Activated T-helper 17 cell treated with anti-CD3 and anti-CD28 coated beads, Interleukin-2, amount 50 U/mL, for 72 hours (primary cell): ENCODE results near the gene IL5. TPM values are rescaled to one million over a fixed set of nuclear protein-coding genes. Genes with fewer than 3 reads are reported as not detected.
"Not testable (repeated sequence)": the region's sequence is repeated elsewhere in the genome, so short reads cannot be mapped to it uniquely, and the experiment has no call there.

Source experiments
- ATAC-seq: fragments of 150-1000 bp; cut with Tn5 transposase; replicated peaks from 2 replicates; pipeline ENCODE4 v1.10.0; 2021; ENCODE audit warnings: mild to moderate bottlenecking, moderate library complexity
- H3K27ac Mint-ChIP-seq: one replicate; pipeline ENCODE4 v1.8.0; 2022; ENCODE audit warnings: mixed read lengths
- H3K27me3 Mint-ChIP-seq: one replicate; pipeline ENCODE4 v1.8.0; 2022; ENCODE audit warnings: mixed read lengths
- H3K36me3 Mint-ChIP-seq: one replicate; pipeline ENCODE4 v1.8.0; 2022; ENCODE audit warnings: low read depth, mild to moderate bottlenecking, mixed read lengths
- H3K4me1 Mint-ChIP-seq: one replicate; pipeline ENCODE4 v1.8.0; 2022; ENCODE audit warnings: mixed read lengths
- H3K4me3 Mint-ChIP-seq: one replicate; pipeline ENCODE4 v1.8.0; 2022; ENCODE audit warnings: mild to moderate bottlenecking, mixed read lengths
- H3K9me3 Mint-ChIP-seq: one replicate; pipeline ENCODE4 v1.8.0; 2022; ENCODE audit warnings: mixed read lengths
- total RNA-seq, 2 donors: library from RNA; stranded (reverse); gene quantifications; one replicate each; pipeline ENCODE4 v1.2.3, GENCODE V29; 2022

The IL5 gene
- total RNA-seq, 2 donors from 2014 or later: not detected

DNA sequence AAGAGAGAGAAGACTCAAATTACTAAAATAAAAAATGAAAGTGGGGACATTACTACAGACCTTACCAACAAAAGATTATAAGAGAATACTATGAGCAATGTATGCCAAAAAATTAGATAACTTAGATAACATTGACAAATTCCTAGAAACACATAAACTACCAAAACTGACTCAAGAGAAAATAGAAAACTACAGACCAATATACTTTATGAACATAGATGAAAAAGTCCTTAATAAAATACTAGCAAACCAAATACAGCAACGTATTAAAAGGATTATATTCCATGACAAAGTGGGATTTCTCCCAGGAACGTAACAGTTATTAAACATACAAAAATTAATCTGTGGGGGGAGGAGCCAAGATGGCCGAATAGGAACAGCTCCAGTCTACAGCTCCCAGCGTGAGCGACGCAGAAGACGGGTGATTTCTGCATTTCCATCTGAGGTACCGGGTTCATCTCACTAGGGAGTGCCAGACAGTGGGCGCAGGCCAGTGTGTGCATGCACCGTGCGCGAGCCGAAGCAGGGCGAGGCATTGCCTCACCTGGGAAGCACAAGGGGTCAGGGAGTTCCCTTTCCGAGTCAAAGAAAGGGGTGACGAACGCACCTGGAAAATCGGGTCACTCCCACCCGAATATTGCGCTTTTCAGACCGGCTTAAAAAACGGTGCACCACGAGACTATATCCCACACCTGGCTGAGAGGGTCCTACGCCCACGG lies 29.5 kb downstream of the IL5 start:
- not testable (repeated sequence) for H3K27me3 Mint-ChIP-seq, H3K4me1 Mint-ChIP-seq, H3K36me3 Mint-ChIP-seq, H3K27ac Mint-ChIP-seq, H3K4me3 Mint-ChIP-seq, ATAC-seq, H3K9me3 Mint-ChIP-seq

DNA sequence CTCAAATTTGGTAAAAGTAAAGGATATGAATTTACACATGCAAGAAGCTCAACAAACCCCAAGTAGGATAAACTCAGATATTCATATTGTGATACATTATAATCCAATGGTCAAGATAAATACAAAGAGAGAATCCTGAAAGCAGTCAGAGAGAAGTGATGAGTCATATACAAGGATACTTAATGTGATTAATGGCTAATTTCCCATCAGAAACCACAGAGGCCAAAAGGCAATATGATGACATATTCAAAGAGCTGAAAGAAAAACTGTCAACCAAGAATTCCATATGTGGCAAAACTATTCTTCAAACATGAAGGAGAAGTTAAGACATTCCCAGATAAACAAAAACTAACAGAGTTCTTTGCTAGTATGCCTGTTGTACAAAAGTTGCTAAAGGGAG lies 33.2 kb downstream of the IL5 start:
- Mint-ChIP-seq H3K4me1 (no peaks in the 10 kb centered on the region), H3K4me3 (no peak overlapping the region), H3K9me3 (peaks cover 4% of the 10 kb centered on the region), H3K27ac (no peak overlapping the region), H3K27me3 (peaks cover 23% of the 10 kb centered on the region), H3K36me3 (no peaks in the 10 kb centered on the region)
- no peak for ATAC-seq

DNA sequence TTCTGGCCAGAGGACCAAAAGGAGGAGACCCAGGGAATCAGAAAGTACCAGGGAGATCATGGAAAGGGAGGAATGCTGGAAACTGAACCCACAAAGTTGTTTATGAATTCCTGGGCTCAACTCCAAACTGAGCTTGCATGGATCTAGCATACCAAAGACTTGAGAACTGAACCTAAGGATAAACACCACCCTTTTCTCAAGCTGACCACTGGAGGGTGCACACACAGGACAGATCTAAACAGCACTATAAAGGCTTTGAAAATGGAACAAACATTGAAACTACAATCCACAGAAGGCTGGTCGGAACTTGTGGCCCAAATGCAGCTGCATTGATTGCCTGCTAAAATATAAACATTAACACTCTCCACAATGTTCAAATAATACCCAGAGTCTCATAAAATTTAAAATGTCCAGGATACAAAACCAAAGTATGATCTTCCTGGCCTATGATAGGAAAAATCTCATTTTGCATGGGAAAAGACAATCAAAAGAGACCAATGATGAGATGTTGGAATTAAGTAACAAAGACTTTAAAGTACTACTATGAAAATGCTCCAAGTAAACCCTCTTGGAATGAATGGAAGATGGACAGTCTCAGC lies 37.1 kb downstream of the IL5 start:
- H3K4me3 Mint-ChIP-seq: no peak overlapping the region
- peak; percentile 54 for ATAC-seq
- H3K4me1 Mint-ChIP-seq: no peaks in the 10 kb centered on the region
- H3K9me3 Mint-ChIP-seq: peaks cover 4% of the 10 kb centered on the region
- H3K27ac Mint-ChIP-seq: no peak overlapping the region
- H3K36me3 Mint-ChIP-seq: no peaks in the 10 kb centered on the region
- peaks cover 23% of the 10 kb centered on the region for H3K27me3 Mint-ChIP-seq

DNA sequence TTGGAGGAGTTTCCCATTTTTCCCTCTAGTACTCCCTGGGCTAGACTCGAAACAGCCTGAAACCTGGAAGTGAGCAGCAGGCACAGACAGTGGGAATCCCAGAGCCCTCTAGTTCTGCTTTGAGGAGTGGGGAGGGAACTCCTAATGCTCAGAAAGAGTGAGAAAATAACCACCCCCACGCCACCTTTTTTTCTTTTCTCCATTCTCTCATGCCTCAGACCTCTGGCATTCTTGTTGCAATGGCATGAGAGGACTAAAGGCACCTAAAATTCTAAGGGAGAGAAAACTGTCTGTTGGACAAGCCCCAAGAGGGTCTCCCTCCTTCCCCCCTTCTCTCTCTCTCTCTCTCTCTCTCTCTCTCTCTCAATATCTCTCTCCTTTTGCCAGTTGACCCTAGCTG lies 37.7 kb downstream of the IL5 start:
- ATAC-seq: no peak
- H3K27me3 Mint-ChIP-seq: peaks cover 23% of the 10 kb centered on the region
- H3K4me3 Mint-ChIP-seq: no peak overlapping the region
- H3K4me1 Mint-ChIP-seq: no peaks in the 10 kb centered on the region
- H3K36me3 Mint-ChIP-seq: no peaks in the 10 kb centered on the region
- H3K9me3 Mint-ChIP-seq: peaks cover 4% of the 10 kb centered on the region
- H3K27ac Mint-ChIP-seq: no peak overlapping the region

DNA sequence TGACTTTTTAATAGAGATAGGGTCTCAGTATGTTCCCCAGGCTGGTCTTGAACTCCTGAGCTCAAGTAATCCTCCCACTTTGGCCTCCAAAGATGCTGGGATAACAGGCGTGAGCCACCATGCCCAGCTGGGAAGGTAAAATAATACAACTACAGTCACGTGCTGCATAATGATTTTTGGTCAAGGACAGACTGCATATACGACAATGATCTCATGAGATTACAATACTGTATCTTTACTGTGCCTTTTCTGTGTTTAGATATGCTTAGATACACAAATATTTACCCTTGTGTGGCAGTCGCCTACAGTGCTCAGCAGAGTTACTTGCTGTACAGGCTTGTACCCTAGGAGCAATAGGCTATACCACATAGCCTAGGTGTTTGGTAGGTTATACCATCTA lies 38.6 kb downstream of the IL5 start:
- no peaks in the 10 kb centered on the region for H3K4me1 Mint-ChIP-seq

DNA sequence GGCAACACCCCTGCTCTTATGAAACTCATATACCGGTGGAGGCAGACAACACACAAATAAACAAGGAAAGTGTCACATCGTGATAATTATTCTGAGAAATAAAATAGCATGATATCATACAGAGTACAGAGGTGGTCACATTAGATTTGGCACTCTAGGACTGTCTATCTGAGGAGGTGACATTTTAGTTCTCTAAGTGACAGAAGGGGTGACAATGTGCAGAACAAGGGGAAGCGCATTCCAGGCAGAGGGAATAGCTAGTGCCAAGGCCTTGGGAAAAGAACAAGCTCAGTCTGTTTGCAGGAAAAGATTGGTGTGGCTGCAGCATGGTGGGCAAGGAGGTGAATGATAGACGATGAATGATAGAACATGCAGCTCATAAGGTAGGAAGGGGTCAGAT lies 40.1 kb downstream of the IL5 start:
- Mint-ChIP-seq H3K27me3 (peaks cover 19% of the 10 kb centered on the region), H3K4me3 (no peak overlapping the region), H3K27ac (no peak overlapping the region), H3K36me3 (no peaks in the 10 kb centered on the region), H3K9me3 (no peaks in the 10 kb centered on the region), H3K4me1 (no peaks in the 10 kb centered on the region)
- no peak for ATAC-seq

More for the DNA sequence above, 38.6 kb downstream of the IL5 start:
- no peak for ATAC-seq
- no peaks in the 10 kb centered on the region for H3K36me3 Mint-ChIP-seq
- no peak overlapping the region for H3K27ac Mint-ChIP-seq
- H3K27me3 Mint-ChIP-seq: peaks cover 21% of the 10 kb centered on the region
- H3K4me3 Mint-ChIP-seq: no peak overlapping the region
- H3K9me3 Mint-ChIP-seq: peaks cover 2% of the 10 kb centered on the region

DNA sequence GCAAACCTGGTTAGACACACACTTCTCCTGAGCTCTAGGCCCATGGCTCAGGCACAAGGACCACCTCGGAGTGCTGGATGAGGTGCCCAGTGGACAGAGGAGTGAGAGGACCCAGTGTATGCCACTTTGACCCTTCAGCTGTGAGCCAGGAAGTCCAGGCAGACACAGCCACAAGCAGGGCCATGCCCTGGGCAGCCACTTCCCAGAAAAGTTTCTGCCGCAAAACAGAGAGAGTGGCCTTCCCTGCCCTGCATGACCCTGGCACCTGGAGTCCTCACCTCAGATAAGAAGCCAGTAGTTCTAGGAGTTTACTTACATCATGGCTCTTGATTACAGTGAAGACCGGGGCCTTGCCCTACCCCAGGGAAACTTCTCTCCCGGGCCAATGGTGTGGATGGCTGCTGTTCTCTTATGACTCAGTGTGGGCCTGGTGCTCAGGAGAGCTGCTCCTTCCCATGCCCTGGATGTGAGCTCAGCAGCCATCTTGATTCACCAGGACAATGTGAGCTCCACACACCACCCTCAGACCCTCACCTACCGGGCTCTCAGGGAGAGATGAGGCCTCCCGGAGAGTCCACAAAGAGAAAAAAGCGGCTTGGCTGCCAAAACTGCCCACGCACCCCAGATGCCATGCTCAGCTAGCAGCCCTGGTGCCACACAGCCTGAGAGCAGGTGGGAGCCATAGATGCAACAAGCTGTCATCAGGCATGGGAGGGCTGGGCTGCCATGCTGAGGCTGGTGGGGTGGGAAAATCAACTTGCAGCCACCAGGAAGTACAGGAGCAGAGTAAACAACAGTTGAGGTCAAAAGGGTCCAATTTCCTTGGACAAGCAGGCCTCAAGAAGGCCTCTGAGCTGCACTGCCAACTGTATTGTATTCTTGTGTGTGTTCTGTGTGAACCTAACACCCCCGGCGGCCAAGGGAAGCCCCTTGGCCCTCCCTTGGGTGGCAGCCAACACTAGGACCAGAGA lies 41.1 kb downstream of the IL5 start:
- no peak overlapping the region for H3K4me3 Mint-ChIP-seq
- H3K9me3 Mint-ChIP-seq: no peaks in the 10 kb centered on the region
- no peaks in the 10 kb centered on the region for H3K4me1 Mint-ChIP-seq
- peaks cover 13% of the 10 kb centered on the region for H3K27me3 Mint-ChIP-seq
- H3K36me3 Mint-ChIP-seq: no peaks in the 10 kb centered on the region
- no peak for ATAC-seq
- H3K27ac Mint-ChIP-seq: no peak overlapping the region

DNA sequence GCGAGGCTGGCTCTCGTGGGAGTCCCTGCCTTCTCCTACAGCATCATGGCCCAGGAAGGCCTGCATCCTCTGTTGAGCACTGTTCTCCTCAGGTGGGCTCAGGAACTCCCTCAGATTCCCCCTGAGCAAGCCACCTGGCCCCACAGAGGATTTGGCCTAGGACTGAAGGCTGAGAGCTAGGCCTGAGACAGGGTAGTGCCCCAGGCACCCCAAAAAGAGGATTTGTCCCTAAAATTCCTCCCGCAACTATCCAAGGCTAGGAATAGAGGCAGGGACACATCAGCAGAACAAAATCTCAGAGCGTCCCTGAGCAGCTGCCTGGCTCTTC lies 41.7 kb downstream of the IL5 start:
- Mint-ChIP-seq H3K9me3 (no peaks in the 10 kb centered on the region), H3K36me3 (no peaks in the 10 kb centered on the region), H3K4me3 (no peak overlapping the region), H3K4me1 (no peaks in the 10 kb centered on the region), H3K27ac (peak overlapping the region; percentile 23), H3K27me3 (peaks cover 9% of the 10 kb centered on the region)
- no peak for ATAC-seq

DNA sequence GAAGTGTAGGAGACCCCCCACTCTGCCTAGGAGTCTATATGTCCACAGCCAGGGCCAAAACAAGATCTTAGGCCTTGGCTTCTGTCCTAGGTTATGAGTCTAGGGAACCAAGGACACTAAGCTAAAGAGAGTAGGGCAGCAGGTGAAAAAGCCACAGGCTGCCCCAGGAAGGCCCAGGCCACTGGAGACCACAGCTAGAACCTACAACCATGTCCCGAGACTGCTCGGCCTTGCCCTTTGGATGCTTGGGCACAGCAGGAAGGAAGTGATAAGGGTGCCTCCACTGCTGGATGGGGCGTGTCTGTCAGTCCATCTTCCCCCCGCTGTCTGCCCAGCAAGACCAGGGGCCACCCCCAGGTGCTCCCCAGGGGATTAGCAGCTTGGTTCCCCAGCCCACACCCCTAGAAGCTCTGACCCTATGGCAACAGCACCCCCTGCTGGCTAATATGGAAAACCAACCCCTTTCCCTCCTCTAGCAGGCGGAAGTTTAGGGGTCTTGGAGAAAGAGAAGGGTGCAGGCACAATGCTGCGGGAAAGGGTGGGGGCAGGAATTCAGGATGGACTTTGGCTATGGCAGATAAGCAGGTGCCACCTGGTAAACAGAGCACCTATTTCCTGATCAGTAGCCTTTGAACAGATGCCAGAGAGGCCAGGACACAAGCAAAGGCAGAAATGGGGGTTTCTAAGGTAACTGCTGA lies 42.2 kb downstream of the IL5 start:
- no peaks in the 10 kb centered on the region for H3K9me3 Mint-ChIP-seq
- ATAC-seq: peak; percentile 38
- H3K4me1 Mint-ChIP-seq: no peaks in the 10 kb centered on the region
- H3K27me3 Mint-ChIP-seq: peaks cover 4% of the 10 kb centered on the region
- H3K4me3 Mint-ChIP-seq: no peak overlapping the region
- H3K27ac Mint-ChIP-seq: peak overlapping the region; percentile 58
- no peaks in the 10 kb centered on the region for H3K36me3 Mint-ChIP-seq

DNA sequence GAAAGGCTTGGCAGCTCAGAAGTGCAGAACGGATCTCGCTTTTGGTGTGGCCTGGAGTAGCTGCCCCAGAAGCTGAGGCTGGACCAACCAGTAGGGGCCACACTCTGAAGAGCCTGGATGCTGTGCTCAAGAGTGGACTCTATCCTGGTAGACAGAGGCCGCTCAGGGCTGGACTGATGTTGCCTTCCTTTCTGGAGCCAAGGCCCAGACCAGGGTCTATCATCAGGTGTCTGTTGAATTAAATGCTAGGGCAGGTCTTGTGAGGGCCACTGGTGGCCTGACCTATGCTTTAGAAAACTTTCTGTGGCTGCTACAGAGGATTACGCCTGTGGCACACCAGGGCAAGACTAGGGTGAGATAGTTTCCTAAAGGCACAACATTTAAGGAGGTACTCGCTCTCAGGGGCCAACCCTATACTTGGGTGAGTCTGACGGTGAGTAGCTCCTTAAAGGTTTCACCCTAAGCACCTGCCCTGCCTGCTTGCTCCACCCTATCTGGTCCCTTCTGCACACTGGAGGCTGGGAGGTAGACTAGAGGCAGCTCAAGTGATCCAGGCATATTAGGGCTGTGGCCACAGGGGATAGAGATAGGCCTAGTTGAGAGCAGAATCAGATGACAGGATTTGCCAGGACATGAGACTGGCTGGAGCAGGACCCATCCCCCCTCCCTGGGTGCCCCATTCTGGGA lies 42.9 kb downstream of the IL5 start:
- H3K27me3 Mint-ChIP-seq: no peaks in the 10 kb centered on the region
- H3K4me1 Mint-ChIP-seq: no peaks in the 10 kb centered on the region
- H3K27ac Mint-ChIP-seq: peak overlapping the region; percentile 58
- no peak overlapping the region for H3K4me3 Mint-ChIP-seq
- H3K9me3 Mint-ChIP-seq: no peaks in the 10 kb centered on the region
- ATAC-seq: no peak
- H3K36me3 Mint-ChIP-seq: no peaks in the 10 kb centered on the region

DNA sequence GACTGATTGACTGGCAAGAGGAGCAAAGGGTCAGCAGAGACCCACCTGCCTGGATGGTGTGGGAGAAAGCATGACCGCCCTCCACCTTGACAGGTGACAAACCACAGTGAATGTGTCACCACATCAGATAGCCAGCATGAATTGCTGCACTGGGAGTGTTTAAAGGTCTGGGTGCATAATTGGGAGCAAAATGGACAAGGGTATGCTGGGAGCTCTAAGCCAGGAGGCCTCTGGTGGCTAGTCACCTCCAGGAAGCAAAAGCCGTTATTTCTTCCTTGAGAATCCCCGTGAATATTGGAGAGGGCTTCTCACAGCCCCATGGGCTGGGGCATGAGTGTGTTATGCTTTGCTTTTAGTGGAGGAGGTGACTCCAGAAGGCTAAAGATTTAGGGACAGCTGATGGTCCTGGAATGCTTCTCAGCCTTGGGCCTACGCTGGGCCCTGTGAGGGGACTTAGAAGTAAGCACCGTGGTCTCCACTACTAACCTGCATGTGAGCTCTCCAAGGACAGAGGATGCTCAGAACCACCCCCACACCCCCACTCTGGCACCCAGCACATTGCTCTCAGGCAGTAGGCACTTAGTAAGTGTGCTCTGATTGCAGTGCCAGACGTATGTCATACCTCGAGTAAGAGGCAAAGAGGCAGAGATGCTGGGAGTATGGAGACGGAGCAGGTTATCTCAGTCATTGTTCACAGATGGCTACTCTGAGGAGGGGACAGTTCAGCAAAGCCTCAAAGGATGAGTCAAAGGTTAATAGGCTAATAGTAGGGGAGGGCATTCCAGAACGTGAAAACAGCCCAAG lies 43.7 kb downstream of the IL5 start:
- H3K36me3 Mint-ChIP-seq: no peaks in the 10 kb centered on the region
- peaks cover 2% of the 10 kb centered on the region for H3K4me1 Mint-ChIP-seq
- ATAC-seq: no peak
- H3K9me3 Mint-ChIP-seq: no peaks in the 10 kb centered on the region
- no peaks in the 10 kb centered on the region for H3K27me3 Mint-ChIP-seq
- H3K27ac Mint-ChIP-seq: peak overlapping the region; percentile 6
- no peak overlapping the region for H3K4me3 Mint-ChIP-seq

DNA sequence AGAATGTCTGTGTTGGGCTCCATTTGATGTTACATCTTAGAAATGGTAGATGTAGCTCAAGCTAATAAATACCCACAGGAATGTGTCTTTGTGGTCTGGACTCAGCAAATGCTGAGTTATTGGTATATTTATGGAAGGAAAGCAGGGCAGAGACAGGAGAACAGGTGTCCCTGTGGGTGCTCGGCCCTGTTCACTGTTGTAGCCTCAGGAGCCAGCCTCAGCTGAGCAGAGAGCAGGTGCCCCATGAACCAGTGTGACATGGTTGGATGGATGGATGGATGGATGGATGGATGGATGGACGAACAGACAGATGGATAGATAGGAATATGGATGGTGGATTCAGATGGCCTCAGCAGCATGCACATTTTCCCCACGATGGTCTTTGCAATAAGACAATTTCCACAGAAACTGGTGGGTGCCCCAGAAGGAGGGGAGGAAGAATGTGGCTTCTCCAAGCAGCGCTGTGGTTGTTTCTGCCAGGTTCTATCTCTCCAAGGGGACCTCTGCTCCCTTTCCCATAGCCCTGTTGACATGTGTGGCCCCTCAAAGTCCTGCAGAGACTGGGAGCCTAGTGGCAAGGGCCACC lies 44.5 kb downstream of the IL5 start:
- Mint-ChIP-seq H3K9me3 (no peaks in the 10 kb centered on the region), H3K36me3 (no peaks in the 10 kb centered on the region), H3K4me3 (no peak overlapping the region), H3K27ac (no peak overlapping the region), H3K4me1 (peaks cover 10% of the 10 kb centered on the region), H3K27me3 (no peaks in the 10 kb centered on the region)
- no peak for ATAC-seq

DNA sequence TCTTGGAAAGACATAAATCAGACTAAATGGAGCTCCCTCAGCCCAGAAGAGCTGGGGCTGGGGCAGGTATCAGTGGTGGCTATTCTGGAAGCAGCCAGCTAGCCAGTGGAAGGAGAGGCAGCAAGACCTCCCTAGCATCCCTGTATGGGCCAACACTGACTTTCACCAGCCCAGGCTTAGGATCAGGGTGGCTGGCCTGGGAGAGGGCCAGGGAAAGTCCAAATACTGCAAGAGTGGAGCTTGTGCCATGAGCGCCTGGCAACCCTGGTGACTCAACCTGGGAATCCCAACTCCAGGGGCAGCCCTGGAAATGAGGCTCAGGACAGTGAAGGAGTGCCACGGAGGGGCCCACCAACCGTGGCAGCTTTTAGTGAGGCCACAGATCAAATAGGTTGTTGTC lies 45.2 kb downstream of the IL5 start:
- peaks cover 16% of the 10 kb centered on the region for H3K4me1 Mint-ChIP-seq
- no peak for ATAC-seq
- peak overlapping the region; percentile 72 for H3K4me3 Mint-ChIP-seq
- H3K27me3 Mint-ChIP-seq: no peaks in the 10 kb centered on the region
- no peak overlapping the region for H3K27ac Mint-ChIP-seq
- H3K36me3 Mint-ChIP-seq: no peaks in the 10 kb centered on the region
- no peaks in the 10 kb centered on the region for H3K9me3 Mint-ChIP-seq
